HG03135 (cell line): ENCODE measurements around the gene CORO7.
"Not testable (repeated sequence)": the region's sequence is repeated elsewhere in the genome, so short reads cannot be mapped to it uniquely, and the experiment has no call there.

Experiments
- ATAC-seq: cut with Tn5 transposase; IDR thresholded peaks from one replicate; pipeline ENCODE4 v1.9.1; 2021; ENCODE audit warnings: mild to moderate bottlenecking, moderate library complexity; ENCODE audit not compliant: unreplicated experiment

Gene CORO7

DNA sequence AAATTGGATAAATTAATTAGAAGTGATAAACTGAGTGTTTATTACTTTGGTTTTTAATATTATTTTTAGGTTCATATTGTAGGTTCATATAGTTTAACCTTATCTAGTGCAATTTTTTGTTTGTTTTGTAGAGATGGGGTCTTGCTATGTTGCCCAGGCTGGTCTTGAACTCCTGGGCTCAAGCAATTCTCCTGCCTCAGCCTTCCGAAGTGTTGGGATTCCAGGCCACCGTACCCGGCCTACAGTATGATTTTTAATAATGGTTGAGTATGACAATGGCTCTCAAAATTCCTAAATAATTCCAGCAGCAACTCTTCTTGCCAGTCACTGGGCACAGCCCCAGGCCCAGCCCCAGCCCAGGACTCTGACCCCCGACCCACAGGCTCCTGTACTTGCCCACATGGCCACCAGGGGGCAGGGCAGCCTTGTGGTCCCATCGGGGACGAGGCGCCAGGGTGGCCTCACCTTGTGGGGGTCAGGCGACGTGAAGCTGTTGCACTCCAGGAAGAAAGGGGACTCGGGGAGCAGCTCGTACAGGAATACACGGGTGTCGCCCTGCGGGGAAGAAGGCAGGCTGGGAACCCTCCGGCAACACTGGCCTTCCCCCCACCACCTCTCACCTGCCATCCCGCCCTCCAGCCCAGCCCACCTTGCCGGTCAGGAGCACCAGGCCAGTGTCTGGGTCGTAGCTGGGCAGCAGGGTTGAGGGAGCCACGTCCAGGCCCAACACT is 57.4 kb downstream of the CORO7 start:
- no peak for ATAC-seq

DNA sequence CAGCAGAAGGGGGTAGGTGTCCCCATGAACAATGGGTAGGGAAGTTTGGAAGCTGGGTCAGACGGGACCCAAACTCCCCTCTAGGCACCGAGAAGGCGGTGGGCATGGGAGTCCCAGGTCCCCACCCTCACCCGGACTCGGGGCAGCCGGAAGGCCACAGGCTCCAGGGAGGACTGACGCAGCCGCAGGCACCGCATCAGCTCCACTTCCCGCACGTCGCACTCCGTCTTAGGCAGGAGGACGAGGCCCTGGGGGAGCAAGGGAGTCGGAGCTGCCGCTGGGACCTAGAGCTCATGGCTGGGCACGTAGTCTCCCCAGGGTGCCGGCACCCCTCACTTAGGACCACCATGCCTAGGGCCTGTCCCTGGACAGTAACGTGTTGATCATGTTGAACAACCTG is 58.2 kb downstream of the CORO7 start:
- ATAC-seq = no peak

DNA sequence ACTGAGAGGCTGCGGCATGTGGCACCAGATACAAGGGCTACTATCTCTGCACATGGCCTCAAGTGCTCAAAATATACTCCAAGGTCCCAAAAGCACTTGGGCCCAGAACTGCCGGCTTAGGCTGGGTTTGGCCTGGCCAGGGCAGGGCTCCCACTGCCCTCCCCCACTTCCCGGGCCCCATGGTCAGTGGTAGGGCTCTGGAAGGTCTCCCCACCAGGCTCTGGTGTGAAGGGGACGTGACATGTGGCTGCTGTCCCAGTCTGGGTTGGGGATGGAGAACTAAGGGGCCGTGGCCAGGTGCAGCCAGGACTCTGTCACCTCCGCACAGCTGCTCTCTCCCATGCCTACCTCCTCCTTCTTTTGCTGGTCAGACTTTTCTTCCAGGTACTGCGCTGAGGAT is 59.6 kb downstream of the CORO7 start:
- no peak for ATAC-seq

DNA sequence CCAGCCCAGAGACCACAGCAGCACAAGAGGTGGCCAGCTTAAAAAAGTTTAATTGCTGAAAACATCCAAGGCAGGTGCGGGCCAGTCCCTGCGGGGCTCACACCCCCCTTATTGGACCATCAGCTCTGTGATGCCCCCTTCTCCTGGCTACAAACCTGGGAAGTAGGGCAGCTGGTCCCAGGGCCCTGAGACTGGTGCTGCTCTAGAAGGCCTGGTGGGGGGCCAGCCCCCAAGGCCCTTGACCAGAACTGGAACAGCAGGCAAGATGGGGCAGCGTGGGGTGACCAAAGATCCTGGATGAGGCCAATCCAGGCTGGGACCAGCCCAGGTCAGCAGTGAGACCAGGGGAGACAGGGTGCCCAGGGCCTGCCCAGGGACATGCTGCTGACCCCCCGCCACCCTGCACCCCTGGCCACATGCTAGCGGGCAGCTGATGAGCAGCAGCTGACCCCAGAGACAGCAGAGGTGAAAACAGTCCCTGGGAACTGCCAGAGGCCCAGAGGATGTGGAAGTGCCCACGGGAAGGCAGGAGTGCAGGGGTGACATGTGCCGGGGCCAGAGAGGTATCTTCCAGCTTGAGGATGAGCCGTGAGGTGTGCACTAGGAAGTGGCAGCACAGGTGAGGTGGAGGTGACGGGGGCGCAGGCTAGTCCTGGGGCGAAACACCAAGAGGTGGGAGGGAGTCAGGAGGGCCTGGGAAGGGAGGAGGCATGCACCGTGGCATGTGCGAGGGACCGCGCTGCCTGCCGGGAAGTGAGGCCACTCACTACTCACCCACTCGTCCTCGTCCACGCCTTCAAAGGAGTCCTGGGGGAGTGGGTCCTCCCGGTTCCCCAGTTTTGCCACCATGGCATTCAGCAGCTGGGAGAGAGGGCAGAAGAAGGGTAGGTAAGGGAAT is 61.6 kb downstream of the CORO7 start:
- no peak for ATAC-seq

DNA sequence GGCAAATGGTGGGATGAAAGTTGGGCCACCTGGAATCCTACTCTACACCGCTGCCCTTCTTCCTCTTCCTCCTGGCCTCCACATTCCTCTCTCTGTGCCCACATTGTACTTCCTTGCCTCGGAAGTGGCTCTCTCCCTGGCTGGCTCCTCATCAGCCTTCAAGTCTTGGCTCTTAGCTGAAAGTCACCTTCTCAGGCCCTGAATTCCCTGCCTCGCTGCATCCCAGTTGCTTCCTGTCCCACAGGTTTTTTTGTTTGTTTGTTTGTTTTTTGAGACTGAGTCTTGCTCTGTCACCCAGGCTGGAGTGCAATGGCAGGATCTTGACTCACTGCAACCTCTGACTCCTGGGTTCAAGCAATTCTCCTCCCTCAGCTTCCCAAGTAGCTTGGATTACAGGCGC is 62.7 kb downstream of the CORO7 start:
- no peak for ATAC-seq

DNA sequence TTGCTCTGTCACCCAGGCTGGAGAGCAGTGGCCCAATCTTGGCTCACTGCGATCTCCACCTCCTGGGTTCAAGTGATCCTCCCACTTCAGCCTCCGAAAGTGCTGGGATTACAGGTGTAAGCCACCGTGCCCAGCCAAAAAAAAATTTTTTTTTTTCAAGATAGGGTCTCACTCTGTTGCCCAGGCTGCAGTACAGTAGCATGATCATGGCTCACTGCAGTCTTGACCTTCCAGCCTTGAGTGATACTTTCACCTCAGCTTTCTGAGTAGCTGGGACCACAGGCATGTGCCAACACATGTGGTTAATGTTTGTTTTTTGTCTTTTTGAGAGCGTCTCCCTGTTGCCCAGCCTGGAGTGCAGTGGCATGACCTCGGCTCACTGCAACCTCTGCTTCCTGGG is 63.6 kb downstream of the CORO7 start:
- ATAC-seq = no peak

DNA sequence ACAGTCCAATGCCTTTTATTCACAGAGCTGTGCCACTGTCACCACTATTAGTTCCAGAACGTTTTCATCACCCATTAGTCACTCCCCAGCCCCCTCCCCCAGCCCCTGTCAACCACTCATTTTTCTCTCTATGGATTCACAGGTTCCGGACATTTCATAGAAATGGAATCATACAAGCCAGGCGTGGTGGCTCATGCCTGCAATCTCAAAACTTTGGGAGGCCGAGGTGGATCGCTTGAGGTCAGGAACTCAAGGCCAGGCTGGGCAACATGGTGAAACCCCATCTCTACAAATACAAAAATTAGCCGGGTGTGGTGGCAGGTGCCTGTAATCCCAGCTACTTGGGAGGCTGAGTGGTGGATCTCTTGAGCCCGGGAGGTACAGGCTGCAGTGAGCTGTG is 64.5 kb downstream of the CORO7 start:
- no peak for ATAC-seq

DNA sequence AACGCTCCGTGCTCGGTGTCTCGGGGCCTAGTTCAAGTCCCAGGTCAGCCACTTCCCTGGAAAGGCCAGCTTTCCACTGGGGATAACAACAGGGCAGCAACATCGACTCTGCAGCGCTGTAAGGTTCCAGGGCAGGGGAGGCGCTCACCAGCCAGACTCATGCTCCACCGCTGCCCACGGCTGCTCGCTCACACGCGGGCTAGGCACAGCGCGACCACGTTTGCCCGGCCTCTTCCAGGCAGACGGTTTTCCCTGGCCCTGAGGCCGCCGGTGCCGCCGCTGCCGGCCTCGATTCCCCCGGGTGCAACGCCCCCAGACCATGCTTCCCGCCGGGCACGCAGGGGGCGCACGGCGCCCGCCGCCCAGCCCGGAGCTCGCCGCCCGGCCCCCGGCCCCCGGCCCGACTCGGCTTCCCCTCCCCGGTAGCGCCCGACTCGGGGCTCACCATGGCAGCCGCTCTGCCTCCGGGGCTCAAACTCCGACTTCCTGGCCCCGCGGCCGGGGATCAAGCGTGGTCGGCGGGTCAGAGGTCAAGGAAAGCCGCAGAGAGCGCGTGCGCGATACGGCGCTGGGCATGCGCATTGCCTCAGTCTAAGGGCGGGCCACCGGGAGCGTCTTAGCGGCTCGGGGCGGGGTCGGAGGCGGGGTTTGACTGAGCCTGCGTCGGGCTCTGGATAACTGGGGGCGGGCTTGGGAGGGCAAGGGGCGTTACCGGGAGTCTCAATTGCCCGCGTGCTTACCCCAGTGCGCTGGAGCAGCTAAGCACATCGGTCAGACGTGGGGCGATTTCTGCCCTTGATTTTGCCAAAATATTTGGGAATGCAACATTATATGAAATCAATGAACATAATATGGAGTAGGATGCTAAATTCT is 65.4 kb downstream of the CORO7 start, which contains the start of gene PAM16:
Gene PAM16 (minus strand): TSS at position 535 of the 873 bp plus-strand sequence. CDS start 87 bp downstream, at position 448.
- peak; percentile 74 for ATAC-seq

DNA sequence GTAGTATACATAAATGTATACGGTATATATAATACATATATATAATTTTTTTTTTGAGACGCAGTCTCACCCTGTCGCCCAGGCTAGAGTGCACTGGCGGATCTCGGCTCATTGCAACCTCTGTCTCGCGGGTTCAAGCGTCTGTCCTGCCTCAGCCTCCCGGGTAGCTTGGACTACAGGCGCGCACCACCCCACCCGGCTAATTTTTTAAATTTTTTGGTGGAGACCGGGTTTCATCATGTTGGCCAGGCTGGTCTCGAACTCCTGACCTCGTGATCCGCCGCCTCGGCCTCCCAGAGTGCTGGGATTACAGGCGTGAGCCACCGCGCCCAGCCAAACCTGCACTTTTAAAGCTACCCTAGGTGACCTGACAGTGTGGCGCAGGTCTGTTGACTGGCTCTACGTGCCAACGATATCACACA is 66.0 kb downstream of the CORO7 start:
- ATAC-seq = no peak

DNA sequence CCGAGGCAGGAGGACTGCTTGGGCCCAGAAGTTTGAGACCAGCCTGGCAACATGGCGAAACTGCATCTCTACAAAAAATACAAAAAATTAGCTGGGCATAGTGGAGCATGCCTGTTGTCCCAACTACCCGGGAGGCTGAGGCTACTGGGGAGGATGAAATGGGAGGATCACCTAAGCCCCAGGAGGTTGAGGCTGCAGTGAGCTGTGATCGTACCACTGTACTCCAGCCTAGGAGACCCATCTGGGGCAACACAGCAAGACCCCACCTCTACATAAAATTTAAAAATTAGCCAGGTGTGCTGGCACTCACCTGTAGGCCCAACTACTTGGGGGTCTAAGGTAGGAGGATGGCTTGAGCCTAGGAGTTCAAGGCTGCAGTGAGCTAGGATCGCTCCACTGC is 67.1 kb downstream of the CORO7 start:
- no peak for ATAC-seq

DNA sequence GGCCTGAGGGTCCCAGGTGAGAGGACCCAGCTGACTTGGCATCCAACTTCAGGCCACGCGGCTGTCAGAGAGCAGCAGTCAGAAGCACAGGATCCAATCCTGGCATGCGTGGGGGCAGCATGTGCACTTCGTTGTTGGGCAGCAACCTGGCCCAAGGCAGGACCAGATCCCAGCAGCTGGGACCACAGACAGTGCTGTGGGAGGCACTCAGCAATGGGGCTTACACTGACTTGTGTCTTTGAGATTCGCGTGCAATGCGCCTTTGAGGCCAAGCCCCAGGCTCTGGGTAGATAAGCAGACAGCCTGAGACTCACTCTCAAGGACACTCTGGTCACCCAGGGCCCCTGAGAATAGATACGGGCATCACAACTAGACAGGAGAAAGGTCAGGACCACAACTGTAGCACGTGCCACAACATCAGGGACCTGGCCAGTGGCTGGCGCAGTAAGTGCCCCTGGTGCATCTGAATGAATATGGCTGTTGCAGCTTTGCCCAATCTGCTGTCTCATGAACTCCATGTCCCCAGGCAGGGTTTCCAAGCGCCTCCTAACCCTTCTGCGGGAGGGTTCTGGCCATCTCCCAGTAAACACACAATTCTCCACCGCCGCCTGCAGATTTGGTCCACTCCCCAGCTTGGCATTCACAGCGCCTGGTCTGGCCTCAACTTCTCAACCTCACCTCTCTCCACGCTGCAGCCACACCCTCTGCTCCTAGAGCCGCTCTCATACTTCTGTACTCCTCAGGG is 68.5 kb downstream of the CORO7 start:
- ATAC-seq = no peak

DNA sequence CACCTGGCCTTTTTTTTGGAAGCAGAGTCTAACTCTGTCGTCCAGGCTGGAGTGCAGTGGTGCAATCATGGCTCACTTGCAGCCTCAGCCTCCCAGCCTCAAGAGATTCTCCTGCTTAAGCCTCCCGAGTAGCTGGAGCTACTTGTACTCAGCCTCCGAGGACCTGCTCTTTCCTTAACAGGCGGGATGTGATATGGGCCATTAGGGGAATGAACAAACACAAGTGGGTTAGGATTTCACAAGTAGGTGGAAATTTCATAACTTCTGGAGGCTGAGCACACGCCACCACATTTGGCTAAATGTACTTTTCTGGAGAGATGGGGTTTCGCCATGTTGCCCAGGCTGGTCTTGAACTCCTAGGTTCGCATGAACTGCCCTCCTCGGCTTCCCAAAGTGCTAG is 69.4 kb downstream of the CORO7 start:
- no peak for ATAC-seq

DNA sequence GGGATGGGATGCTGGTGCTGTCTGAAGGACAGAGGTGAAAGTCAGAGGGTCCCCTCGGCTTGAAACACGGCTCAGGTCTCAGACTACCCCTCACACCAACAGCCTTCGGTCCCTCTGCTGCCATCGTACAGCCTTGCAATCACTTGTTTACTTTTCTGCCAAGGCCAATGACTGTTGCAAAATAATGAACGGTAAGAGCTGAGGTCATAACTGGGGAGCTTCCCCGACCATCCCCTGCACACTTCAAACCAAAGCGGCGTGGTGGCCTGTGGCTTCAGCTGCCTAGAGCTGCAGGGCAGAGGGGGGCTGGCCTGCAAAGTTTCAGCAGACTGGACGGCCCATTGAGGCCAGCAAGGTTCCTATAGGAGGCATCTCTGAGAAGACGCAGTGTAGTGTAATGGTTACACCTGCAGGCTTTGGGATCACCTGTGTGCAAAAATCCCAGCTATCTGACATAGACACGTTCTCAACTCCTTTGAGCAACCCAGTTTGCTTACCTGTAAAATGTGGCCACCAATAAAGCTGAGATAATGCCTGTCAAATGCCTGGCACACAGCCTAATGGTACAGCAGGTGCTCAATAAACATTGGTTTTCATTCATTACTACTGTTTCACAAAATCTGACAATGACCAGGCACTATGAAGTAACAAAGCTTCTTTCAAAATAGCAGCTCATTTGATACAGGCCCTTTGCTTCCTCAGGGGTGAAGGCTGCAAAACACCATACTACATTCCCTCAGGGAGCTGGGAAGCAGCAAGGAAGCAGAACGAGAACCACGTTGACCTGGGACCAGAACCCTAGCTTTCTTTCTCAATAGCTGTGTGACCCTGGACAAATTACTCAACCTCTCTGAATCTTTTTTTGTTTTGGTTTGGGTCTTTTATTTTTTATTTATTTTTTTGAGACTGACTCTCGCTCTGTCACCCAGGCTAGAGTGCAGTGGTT is 70.3 kb downstream of the CORO7 start:
- ATAC-seq = no peak

DNA sequence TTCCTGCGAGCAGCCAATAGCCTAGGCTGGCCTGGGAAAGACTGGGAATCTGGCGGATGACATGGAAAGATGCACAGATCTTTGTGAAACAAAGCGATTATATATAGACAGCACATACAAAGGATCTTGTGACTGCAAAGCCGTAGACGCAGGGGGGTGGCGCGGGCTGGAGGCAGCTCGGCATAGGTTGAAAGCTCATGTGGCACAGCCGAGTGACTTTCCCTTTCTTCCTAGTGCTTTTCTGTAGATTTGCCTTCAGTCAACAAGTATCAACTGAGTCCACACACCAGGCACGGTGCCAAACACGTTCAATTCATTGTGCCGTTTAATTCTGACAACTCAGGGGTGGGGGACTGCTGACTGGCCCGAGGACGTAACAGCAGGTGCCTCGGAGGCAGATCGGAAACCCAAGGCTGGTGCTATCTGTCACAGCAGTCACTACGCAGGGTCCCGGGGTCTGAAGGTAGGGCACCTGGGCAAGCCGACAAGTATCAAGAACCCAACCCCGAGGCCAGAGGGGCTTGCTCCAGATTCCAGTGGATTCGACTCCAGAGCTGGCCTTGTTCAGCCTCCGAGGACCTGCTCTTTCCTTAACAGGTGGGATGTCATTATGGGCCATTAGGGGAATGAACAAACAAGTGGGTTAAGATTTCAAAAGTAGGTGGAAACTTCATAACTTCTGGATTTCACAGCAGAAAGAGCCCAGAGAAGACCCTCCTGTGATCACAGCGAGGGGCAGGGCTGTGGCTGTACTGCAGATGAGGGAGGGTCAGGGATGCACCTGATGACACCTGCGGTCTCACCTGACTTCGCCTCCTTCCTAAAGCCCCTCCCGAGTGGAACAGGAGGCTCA is 71.2 kb downstream of the CORO7 start:
- no peak for ATAC-seq

DNA sequence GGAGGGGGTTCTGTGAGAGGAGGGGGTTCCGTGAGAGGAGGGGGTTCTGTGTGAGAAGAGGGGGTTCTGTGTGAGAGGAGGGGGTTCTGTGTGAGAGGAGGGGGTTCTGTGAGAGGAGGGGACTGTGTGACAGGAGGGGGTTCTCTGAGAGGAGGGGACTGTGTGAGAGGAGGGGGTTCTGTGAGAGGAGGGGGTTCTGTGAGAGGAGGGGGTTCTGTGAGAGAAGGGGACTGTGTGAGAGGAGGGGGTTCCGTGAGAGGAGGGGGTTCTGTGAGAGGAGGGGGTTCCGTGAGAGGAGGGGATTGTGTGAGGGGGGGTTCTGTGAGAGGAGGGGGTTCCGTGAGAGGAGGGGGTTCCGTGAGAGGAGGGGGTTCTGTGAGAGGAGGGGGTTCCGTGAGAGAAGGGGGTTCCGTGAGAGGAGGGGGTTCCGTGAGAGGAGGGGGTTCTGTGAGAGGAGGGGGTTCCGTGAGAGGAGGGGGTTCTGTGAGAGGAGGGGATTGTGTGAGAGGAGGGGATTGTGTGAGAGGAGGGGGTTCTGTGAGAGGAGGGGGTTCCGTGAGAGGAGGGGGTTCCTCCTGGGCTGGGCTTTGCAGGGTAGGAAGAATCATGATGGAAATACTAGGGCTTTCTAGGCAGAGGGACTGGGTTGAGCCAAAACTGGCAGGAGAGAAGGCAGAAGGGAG is 72.0 kb downstream of the CORO7 start:
- ATAC-seq = not testable (repeated sequence)

DNA sequence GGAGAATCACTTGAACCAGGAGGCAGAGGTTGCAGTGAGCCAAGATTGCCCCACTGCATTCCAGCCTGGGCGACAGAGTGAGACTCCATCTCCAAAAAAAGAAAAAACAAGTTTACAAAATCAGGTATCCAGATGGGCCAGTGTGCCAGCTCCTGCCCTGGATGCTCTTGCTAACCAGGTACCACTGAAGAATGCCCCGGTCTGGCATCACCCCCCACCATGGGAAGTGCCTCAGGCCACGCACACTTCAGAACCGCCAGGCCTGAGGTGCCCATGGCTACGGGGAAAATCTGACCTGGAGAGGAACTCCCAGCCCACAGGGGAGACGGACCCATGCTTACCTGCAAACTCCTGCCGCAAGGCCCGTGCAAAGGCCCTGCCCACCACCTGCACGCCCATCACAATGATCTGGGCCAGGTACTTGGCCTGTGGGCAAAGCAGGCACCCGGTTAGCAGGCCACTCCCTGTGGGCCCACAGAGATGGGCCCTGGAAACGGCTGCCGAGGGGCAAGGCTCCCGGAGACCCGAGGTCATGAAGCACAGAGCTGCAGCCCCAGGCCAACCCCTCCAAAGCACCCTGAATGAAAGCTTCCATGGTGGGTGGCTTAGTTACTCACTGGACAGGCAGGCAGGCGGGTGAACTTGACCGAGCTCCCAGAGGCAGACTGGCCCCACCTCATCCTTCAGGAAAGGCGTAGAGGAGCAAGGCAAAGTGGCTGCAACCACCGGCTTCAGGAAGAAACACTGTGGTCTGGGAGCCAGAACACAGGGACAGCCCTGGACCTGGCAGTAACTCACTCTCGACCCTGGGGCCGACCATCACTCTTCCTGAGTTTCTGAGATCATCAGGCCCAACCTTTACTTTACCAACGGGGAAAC is 73.3 kb downstream of the CORO7 start:
- no peak for ATAC-seq

DNA sequence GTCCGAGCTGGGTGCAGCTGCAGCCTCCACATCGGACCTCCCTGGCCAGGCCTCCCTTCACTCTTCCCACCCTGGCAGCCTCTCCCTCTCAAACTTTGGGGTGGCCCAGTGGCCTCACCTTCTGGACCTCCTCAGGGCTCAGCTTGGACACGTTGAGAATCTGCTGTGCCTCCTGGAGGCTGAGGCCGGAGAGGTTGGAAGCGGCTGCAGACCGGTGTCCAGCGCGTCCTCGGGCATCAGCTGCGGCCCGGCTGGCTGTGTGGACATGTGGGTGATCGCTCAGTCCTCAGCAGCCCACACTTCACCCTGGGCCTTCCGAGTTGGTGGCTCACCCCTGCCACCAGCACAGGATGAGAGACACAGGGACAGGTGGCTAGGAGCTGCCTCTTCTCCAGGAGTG is 75.1 kb downstream of the CORO7 start:
- no peak for ATAC-seq
